ENCODE measurements around the gene TIMM10B. TPM values are rescaled to one million over a fixed set of nuclear protein-coding genes. Genes with fewer than 3 reads are reported as not detected.

Gene TIMM10B
- total RNA-seq, 1 experiment from 2014 or later = 63.8 TPM

- ChIA-PET CTCF (interaction anchor here (0.8 kb wide), 1 partner anchor 58 kb away, joined by 4 read pairs; no protein-coding TSS in a partner anchor), POLR2A (no interaction called here)
- intact Hi-C loops (cut with micrococcal nuclease; ENCODE audit: unreplicated experiment) = no loop called here
- no peak for ATAC-seq
- in situ Hi-C loops (cut with HindIII; ENCODE audit: low pct_unique_long_range_greater_than_20kb, low sequenced_read_pairs) = no loop called here
- DNase-seq (ENCODE audit: low read depth, low spot score) = no peak
- Histone ChIP-seq H3K27ac (ENCODE audit: low read length) (0 out of 2 replicates have a peak overlapping the region, but pooled peaks have one; percentile 23), H3K27me3 (ENCODE audit: control insufficient read depth, insufficient read depth, low read length) (no peaks in the 10 kb centered on the region), H3K4me3 (ENCODE audit: low read depth in 2 of 2, low read length in 2 of 2) (peak overlapping the region; percentile 77 to 93), H3K36me3 (ENCODE audit: control insufficient read depth, insufficient read depth, low read length) (no peaks in the 10 kb centered on the region), H3K4me1 (ENCODE audit: control insufficient read depth, insufficient read depth, low read length) (peaks cover 23% of the 10 kb centered on the region), H3K9me3 (ENCODE audit: control insufficient read depth, insufficient read depth, low read depth, low read length) (no peaks in the 10 kb centered on the region)
- TF ChIP-seq, protein P1, sequence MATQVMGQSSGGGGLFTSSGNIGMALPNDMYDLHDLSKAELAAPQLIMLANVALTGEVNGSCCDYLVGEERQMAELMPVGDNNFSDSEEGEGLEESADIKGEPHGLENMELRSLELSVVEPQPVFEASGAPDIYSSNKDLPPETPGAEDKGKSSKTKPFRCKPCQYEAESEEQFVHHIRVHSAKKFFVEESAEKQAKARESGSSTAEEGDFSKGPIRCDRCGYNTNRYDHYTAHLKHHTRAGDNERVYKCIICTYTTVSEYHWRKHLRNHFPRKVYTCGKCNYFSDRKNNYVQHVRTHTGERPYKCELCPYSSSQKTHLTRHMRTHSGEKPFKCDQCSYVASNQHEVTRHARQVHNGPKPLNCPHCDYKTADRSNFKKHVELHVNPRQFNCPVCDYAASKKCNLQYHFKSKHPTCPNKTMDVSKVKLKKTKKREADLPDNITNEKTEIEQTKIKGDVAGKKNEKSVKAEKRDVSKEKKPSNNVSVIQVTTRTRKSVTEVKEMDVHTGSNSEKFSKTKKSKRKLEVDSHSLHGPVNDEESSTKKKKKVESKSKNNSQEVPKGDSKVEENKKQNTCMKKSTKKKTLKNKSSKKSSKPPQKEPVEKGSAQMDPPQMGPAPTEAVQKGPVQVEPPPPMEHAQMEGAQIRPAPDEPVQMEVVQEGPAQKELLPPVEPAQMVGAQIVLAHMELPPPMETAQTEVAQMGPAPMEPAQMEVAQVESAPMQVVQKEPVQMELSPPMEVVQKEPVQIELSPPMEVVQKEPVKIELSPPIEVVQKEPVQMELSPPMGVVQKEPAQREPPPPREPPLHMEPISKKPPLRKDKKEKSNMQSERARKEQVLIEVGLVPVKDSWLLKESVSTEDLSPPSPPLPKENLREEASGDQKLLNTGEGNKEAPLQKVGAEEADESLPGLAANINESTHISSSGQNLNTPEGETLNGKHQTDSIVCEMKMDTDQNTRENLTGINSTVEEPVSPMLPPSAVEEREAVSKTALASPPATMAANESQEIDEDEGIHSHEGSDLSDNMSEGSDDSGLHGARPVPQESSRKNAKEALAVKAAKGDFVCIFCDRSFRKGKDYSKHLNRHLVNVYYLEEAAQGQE (IDR thresholded peaks at IDR 0.05; ENCODE audit: insufficient read depth in 1 of 2, low read depth in 2 of 2, low read length in 1 of 2) = no peak
- no TSS peak for BruUV-seq (replicated peaks)
Observed at GRCh38 chr11:6472934-6473333, 8.4 kb upstream of the TIMM10B start.

GRCh38 chr11:6473451-6474412 is 7.6 kb upstream of the TIMM10B start, which contains the start of gene TRIM3:
TRIM3 (minus strand) TSS chr11:6473941; CDS start chr11:6465695, 8,246 bp downstream.
- BruUV-seq (replicated peaks) = no TSS peak

More at GRCh38 chr11:6473451-6474412, 7.6 kb upstream of the TIMM10B start, which contains the start of gene TRIM3:
- Histone ChIP-seq H3K27ac (ENCODE audit: low read length) (peak within 1 kb of the TSS; percentile 91), H3K27me3 (ENCODE audit: control insufficient read depth, insufficient read depth, low read length) (no peaks in the 10 kb centered on the region), H3K4me1 (ENCODE audit: control insufficient read depth, insufficient read depth, low read length) (peaks cover 23% of the 10 kb centered on the region), H3K9me3 (ENCODE audit: control insufficient read depth, insufficient read depth, low read depth, low read length) (no peaks in the 10 kb centered on the region), H3K36me3 (ENCODE audit: control insufficient read depth, insufficient read depth, low read length) (no peaks in the 10 kb centered on the region), H3K4me3 (ENCODE audit: low read depth in 2 of 2, low read length in 2 of 2) (peak within 1 kb of the TSS; percentile 77 to 93)
- ATAC-seq (peak; percentile 92), DNase-seq (ENCODE audit: low read depth, low spot score) (peak; percentile 64)
- ChIA-PET POLR2A (interaction anchor here (0.6 kb wide), 1 partner anchor 84 kb away, joined by 3 read pairs; the partner anchor contains the start of gene SMPD1), CTCF (interaction anchor here (0.7 to 2.5 kb wide), 3 partner anchors 39 to 145 kb away, joined by 4 to 10 read pairs (median 5); no protein-coding TSS in a partner anchor)
- TF ChIP-seq, protein P1 (IDR thresholded peaks at IDR 0.05; ENCODE audit: insufficient read depth in 1 of 2, low read depth in 2 of 2, low read length in 1 of 2) = no peak
- TF ChIP-seq POLR2AphosphoS5 (IDR thresholded peaks at IDR 0.05; ENCODE audit: low read depth, low read length) (peak; percentile 94), CTCF (IDR thresholded peaks at IDR 0.05) (peak; percentile 80), SIN3A (IDR thresholded peaks at IDR 0.05; ENCODE audit: borderline replicate concordance, insufficient read depth, low read depth, low read length) (peak; percentile 62; the same call in 1 of the 2 replicates), TCF7L2 (IDR thresholded peaks at IDR 0.05; ENCODE audit: low read depth, low read length) (0 out of 2 replicates have a peak, but pooled peaks have one; percentile 35)
- in situ Hi-C loops (cut with HindIII; ENCODE audit: low pct_unique_long_range_greater_than_20kb, low sequenced_read_pairs) (no loop called here), intact Hi-C loops (cut with micrococcal nuclease; ENCODE audit: unreplicated experiment) (no loop called here)
